Neuron (in vitro differentiated cells): ENCODE measurements around the gene TEX22.

Source experiments
- H2AFZ ChIP-seq: one replicate; pipeline ENCODE4 v1.6.1; 2013; ENCODE audit warnings: low read depth, mild to moderate bottlenecking, inconsistent platforms, low read length, moderate library complexity
- H3K27me3 ChIP-seq: one replicate; pipeline ENCODE4 v1.6.1; 2013; ENCODE audit warnings: low read length; ENCODE audit not compliant: insufficient read depth
- H3K36me3 ChIP-seq: one replicate; pipeline ENCODE4 v1.6.1; 2013; ENCODE audit warnings: low read length; ENCODE audit not compliant: insufficient read depth
- H3K4me1 ChIP-seq: one replicate; pipeline ENCODE4 v1.6.1; 2013; ENCODE audit warnings: low read length; ENCODE audit not compliant: insufficient read depth
- H3K4me3 ChIP-seq: 2 replicates; pipeline ENCODE4 v1.5.1; 2013; ENCODE audit warnings: mild to moderate bottlenecking, low read length, moderate library complexity
- H3K9me3 ChIP-seq: one replicate; pipeline ENCODE4 v1.6.1; 2013; ENCODE audit warnings: low read length

TEX22 gene

DNA sequence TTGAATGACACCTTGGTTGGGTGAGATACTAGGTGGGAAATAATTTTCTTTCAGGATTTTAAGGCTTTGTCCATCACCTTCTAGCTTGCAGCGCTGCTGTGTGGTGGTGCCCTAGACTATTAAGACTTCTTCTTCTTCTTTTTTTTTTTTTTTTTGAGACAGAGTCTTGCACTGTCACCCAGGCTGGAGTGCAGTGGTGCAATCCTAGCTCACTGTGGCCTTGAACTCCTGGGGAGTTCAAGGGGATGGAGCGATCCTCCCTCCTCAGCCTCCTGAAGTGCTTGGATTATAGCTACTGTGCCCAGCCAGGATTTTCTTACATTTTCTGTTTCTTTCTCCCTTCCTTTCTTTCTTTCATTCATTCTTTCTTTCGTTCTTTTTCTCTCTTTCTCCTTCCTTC is 11.0 kb downstream of the TEX22 start:
- H3K4me1 ChIP-seq = peaks cover 6% of the 10 kb centered on the region
- H3K36me3 ChIP-seq = no peaks in the 10 kb centered on the region
- no peak overlapping the region for H2AFZ ChIP-seq
- H3K27me3 ChIP-seq = peaks cover 9% of the 10 kb centered on the region
- H3K4me3 ChIP-seq = no peak overlapping the region
- no peaks in the 10 kb centered on the region for H3K9me3 ChIP-seq

- no peak overlapping the region for H3K4me3 ChIP-seq
- H3K27me3 ChIP-seq = peaks cover 9% of the 10 kb centered on the region
- peaks cover 6% of the 10 kb centered on the region for H3K4me1 ChIP-seq
- no peak overlapping the region for H2AFZ ChIP-seq
- no peaks in the 10 kb centered on the region for H3K9me3 ChIP-seq
- H3K36me3 ChIP-seq = no peaks in the 10 kb centered on the region
These were observed 12.3 kb downstream of the TEX22 start for GRCh38 chr14:105410642-105411016.

DNA sequence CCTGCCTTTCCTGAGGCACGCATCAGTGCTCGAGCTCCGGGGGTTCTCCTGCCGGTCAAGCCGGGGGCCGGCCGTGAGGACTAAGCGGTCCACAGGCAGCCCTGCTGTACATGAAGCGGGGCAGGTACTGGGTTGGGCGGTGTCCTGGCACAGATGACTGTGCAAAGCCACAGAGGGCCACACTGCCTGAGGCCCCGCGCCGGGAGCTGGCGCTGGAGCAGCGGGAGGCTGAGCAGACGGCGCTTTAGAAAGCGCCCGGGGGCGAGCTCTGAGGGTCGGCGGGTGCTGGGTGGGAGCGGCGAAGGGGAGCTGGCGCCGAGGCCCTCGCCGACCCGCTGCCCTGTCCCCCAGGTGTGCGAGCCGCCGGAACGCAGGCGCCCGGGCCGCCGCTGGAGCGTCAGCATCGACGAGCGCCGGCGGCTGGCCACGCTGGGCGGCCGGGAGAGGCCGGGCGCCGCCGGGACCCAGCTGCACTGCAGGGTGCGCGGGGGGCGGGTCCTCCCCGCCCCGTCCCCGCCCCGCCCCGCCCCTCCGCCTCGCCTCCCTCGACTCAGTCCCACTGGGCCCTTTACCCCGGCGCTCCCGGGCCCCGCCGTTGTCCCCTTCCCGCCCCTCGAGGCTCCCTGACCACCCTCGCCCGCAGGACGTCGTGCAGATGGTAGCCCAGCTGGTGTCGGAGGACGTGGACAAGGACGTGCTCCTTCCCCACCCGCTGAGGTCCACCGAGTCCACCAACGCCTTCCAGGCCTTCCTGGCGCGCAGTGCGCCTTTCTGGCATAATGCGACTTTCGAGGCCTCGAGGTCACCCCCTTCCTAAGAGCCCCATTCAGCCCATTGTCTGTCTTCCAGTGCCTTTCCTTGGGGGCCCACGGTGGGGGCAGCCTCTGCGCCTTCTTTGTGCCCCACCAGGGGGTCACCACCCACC is 12.9 kb downstream of the TEX22 start:
- Histone ChIP-seq H3K9me3 (no peaks in the 10 kb centered on the region), H3K4me3 (no peak overlapping the region), H3K36me3 (no peaks in the 10 kb centered on the region), H3K4me1 (peaks cover 6% of the 10 kb centered on the region), H2AFZ (no peak overlapping the region), H3K27me3 (peaks cover 9% of the 10 kb centered on the region)

- Histone ChIP-seq H3K27me3 (peaks cover 9% of the 10 kb centered on the region), H3K36me3 (no peaks in the 10 kb centered on the region), H3K4me3 (no peak overlapping the region), H3K9me3 (no peaks in the 10 kb centered on the region), H2AFZ (no peak overlapping the region), H3K4me1 (peaks cover 6% of the 10 kb centered on the region)
These were observed 13.8 kb downstream of the TEX22 start for GRCh38 chr14:105411985-105412770.

DNA sequence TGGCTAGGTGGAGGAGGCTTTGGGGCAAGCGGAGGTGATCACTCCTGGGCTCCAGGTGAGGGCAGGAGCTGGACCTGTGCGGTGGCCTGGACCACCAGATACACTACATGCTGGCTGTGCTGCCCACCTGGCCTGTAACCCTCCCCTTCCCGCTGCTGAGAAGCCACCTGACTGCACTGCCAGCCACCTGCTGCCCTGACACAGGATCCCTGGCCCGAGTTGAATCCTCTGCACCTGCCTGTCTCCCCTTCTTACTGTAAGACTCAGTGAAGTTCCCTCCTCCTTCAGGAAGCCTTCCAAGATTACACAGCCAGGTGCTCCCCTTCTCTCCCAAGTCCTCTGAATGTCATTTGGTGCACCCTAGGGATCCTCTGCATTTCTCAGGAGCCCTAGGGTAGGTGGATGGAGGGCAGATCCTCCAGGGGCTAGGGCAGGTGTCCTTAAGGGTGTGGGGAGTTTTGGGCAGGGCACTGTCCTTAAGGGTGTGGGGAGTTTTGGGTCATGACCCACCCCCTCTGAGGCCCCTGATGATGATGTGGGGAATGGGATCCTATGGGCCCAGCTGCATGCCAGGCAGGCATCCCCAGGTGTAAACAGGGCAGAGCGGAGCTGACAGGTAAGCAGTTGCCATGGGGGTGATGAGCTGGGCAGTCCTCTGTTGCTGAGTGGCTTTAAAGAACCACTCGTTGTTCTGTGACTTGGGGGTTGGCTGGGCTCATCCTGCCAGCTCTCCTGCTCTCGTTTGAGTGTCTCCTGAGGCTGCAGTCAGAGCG is 14.6 kb downstream of the TEX22 start:
- Histone ChIP-seq H3K36me3 (no peaks in the 10 kb centered on the region), H2AFZ (no peak overlapping the region), H3K4me3 (no peak overlapping the region), H3K4me1 (peaks cover 6% of the 10 kb centered on the region), H3K9me3 (no peaks in the 10 kb centered on the region), H3K27me3 (peaks cover 9% of the 10 kb centered on the region)

DNA sequence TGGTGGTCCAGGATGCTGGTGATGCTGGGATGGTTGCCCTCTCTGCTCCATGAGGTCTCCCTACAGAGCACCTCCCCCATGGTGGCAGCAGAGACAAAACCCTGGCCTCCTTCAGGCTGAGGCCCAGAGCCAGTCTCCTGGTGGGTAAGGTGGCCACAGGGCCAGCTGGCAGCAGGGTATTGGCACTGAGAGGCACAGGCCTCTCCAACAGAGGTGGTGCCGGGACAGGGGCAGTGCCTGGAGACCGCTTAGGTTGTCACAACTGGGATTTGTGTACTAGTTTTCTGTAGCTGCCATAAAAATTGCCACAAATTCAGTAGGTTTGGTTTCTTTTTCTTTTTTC is 15.2 kb downstream of the TEX22 start:
- Histone ChIP-seq H3K4me3 (no peak overlapping the region), H3K27me3 (peaks cover 9% of the 10 kb centered on the region), H3K4me1 (peaks cover 8% of the 10 kb centered on the region), H3K36me3 (no peaks in the 10 kb centered on the region), H3K9me3 (no peaks in the 10 kb centered on the region), H2AFZ (no peak overlapping the region)

DNA sequence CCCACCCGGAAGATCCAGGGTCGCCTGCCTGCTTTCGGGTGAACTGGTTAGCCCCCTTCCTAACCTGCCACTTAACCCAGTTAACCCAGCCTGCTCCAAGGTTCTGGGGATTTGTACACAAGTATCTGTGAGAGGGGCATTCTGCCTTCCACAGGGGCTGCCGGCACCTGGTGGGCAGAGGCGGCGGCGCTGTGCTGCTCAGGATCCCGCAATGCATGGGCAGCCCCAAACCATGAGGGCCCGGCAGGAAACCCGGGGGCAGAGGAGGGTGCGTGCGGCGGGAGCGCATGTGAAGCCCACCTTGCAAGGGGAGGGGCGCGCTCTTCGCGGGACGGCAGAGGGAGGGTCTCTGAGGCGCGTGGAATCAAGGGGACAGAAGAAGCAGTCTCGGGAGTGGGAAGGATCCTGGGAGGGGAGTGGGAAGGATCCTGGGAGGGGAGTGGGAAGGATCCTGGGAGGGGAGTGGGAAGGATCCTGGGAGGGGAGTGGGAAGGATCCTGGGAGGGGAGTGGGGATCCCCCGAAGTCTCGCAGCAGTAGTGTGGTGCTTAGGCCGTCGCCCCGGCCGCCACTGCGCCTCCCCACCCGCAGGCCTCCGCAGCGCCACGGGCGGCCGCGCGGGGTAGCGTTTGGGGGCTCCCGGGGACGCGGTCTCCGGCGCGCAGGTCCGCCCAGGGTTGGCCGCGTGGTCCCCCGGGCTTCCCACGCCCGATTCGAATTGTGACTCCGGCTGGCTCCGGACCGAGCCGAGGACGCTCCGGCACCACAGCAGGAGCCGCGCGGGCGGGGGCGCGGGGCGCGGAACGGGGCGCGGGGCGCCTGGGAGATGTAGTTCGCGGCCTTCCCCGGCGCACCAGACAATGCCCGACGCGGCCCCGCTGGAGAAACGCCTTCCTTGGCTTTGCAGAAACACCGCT is 16.4 kb downstream of the TEX22 start:
- Histone ChIP-seq H2AFZ (peak overlapping the region; percentile 58), H3K4me1 (peaks cover 14% of the 10 kb centered on the region), H3K36me3 (no peaks in the 10 kb centered on the region), H3K9me3 (no peaks in the 10 kb centered on the region), H3K4me3 (peak overlapping the region; percentile 38), H3K27me3 (peaks cover 9% of the 10 kb centered on the region)

GRCh38 chr14:105415481-105416428 is 17.4 kb downstream of the TEX22 start:
- Histone ChIP-seq H3K4me3 (peak overlapping the region; percentile 38), H3K9me3 (no peaks in the 10 kb centered on the region), H3K4me1 (peaks cover 18% of the 10 kb centered on the region), H3K27me3 (peaks cover 5% of the 10 kb centered on the region), H3K36me3 (no peaks in the 10 kb centered on the region), H2AFZ (peak overlapping the region; percentile 58)

- H3K36me3 ChIP-seq = peaks cover 2% of the 10 kb centered on the region
- H2AFZ ChIP-seq = no peak overlapping the region
- H3K4me3 ChIP-seq = no peak overlapping the region
- no peaks in the 10 kb centered on the region for H3K9me3 ChIP-seq
- H3K4me1 ChIP-seq = peaks cover 24% of the 10 kb centered on the region
- peaks cover 3% of the 10 kb centered on the region for H3K27me3 ChIP-seq
These were observed 18.3 kb downstream of the TEX22 start for GRCh38 chr14:105416671-105417070.

DNA sequence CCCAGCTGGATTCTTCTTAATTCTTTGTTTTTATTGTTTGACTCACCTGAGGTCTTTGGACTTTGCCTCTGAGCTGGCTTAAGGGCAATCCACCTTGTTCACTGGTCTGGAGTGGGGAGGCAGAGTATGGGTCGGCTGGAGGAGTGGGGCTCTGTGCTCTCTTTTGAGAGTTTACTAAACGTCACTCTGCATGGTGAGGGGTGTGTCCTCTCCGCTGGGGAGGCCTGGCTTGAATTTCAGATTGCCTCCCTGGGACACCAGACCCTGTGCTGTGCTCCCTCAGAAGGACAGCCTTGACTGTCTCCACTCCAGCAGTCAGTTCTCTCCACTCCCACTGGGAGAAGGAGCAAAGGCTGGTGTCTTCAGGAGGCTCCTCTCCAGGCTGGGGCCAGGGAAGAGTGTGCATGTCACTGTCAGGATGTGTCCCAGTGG is 19.4 kb downstream of the TEX22 start:
- Histone ChIP-seq H3K4me1 (peaks cover 26% of the 10 kb centered on the region), H3K27me3 (no peaks in the 10 kb centered on the region), H3K4me3 (no peak overlapping the region), H2AFZ (no peak overlapping the region), H3K36me3 (peaks cover 2% of the 10 kb centered on the region), H3K9me3 (no peaks in the 10 kb centered on the region)

DNA sequence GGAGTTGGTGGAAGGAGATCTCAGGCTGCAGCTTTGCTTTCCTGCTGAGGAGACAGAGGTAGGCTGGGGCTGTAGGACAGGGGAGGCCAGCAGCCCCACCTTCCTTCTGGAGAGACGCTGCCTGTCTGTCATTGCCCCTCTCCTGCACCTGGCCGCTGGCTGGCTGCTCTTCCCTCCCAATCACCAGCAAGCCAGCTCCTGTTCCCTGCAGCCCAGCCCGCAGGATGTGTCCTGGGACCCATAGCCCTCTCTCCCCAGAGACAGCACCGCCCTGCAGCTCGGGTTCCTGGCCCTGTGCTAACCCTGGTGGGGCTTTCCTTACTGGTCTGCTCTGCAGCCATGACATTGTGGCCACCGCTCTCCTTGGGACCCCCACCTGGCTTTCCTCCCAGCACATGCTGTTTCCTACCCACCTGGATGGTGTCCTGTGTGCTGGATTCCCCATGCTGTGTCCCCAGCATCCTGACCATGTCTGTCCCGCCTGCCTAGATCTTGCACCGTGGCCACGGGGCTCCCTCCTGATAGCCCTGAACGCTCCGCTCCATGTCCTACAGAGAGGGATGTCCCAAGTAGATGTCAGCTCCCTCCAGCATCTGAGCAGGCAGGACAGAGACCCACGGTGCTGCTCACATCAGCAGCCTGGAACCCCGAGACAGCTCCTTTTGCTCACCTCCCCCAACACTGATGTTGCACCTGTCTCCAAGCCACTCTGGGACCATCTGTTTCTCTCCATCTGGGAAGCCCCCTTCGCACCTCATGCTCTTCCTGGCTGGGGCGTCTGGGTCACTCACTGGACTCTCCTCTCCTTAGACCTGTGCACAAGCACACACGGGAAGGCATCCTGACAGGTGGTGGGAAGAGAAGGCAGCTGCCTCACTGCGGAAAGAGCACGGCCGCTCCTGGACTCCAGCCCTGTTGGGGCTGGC is 20.2 kb downstream of the TEX22 start:
- Histone ChIP-seq H3K4me1 (peaks cover 26% of the 10 kb centered on the region), H3K36me3 (peaks cover 2% of the 10 kb centered on the region), H3K4me3 (peak overlapping the region; percentile 82), H2AFZ (peak overlapping the region; percentile 74), H3K9me3 (no peaks in the 10 kb centered on the region), H3K27me3 (no peaks in the 10 kb centered on the region)
